K562 (cell line): ENCODE results near the gene DKKL1. TPM values are rescaled to one million over a fixed set of nuclear protein-coding genes. Genes with fewer than 3 reads are reported as not detected.

Experiments used
- CBFA2T3 ChIP-seq: fragments of 450-650 bp; IDR thresholded peaks from 2 replicates; pipeline ENCODE4 v1.6.1; 2017
- CC2D1A ChIP-seq: fragments of 450-650 bp; IDR thresholded peaks from 2 replicates; pipeline ENCODE4 v1.6.1; 2017; ENCODE audit warnings: mild to moderate bottlenecking
- ETV5 ChIP-seq: sonication (generic); formaldehyde crosslinking; IDR thresholded peaks from 2 replicates; pipeline ENCODE4 v1.4.0; 2020; ENCODE audit warnings: low read depth, mild to moderate bottlenecking, missing genetic modification reagents
- HDAC1 ChIP-seq, 2 experiments: fragments of 450-650 bp; IDR thresholded peaks; 2 replicates each; pipeline ENCODE4 v1.6.1; 2016 to 2017; ENCODE audit warnings: inconsistent platforms in 1 of 2, mild to moderate bottlenecking in 1 of 2, moderate library complexity in 1 of 2
- MTA1 ChIP-seq: fragments of 450-650 bp; IDR thresholded peaks from 2 replicates; pipeline ENCODE4 v1.6.1; 2017; ENCODE audit warnings: borderline replicate concordance
- NBN ChIP-seq: fragments of 450-650 bp; IDR thresholded peaks from 2 replicates; pipeline ENCODE4 v1.6.1; 2016; ENCODE audit warnings: low read depth, mild to moderate bottlenecking
- NKRF ChIP-seq: fragments of 450-650 bp; IDR thresholded peaks from 2 replicates; pipeline ENCODE4 v1.6.1; 2016; ENCODE audit warnings: borderline replicate concordance
- OTX1 ChIP-seq: fragments of 450-650 bp; formaldehyde crosslinking; IDR thresholded peaks from 2 replicates; pipeline ENCODE4 v1.4.0; 2022; ENCODE audit warnings: mild to moderate bottlenecking
- PHF20 ChIP-seq: fragments of 450-650 bp; IDR thresholded peaks from 2 replicates; pipeline ENCODE4 v1.6.1; 2018; ENCODE audit not compliant: partially characterized antibody
- SMARCB1 ChIP-seq: IDR thresholded peaks from 2 replicates; pipeline ENCODE4 v1.6.1; 2011; ENCODE audit warnings: improper control_type of control experiment, low read depth; ENCODE audit not compliant: insufficient read length
- SUPT5H ChIP-seq: fragments of 450-650 bp; IDR thresholded peaks from 2 replicates; pipeline ENCODE4 v1.6.1; 2016
- VEZF1 ChIP-seq: fragments of 200-800 bp; sonication (Bioruptor generic); IDR thresholded peaks from 2 replicates; pipeline ENCODE4 v1.6.1; 2017; ENCODE audit warnings: missing genetic modification characterization, missing compliant biosample characterization
- ZNF384 ChIP-seq: IDR thresholded peaks from 2 replicates; pipeline ENCODE4 v1.6.1; 2012; ENCODE audit warnings: low read depth, low read length, improper control_type of control experiment
- polyA plus RNA-seq, 8 experiments: library from polyadenylated mRNA; depleted of rRNA in 4 of 8; stranded (reverse) in 5 of 8; unstranded in 3 of 8; fragments of >200 nt; fragmentation: Nextera tagmentation in 2 of 8; fragmentation: Illumina TruSeq in 1 of 8; extraction: Ambion mirVana in 2 of 8; extraction: Trizol in 1 of 8; gene quantifications; 2 replicates each; pipeline versions ENCODE4 v1.2.1 to v1.2.3, GENCODE V29; 2011 to 2014; ENCODE audit warnings: inconsistent platforms in 1 of 8, missing spikeins in 1 of 8
- total RNA-seq, 7 experiments: library from RNA; depleted of rRNA in 6 of 7; stranded (reverse); fragments of >200 nt in 6 of 7; fragmentation: Illumina TruSeq in 2 of 7; extraction: Trizol in 2 of 7; gene quantifications; 2 replicates each; pipeline versions ENCODE4 v1.2.1 to v1.2.3, GENCODE V29; 2011 to 2021; ENCODE audit warnings: low replicate concordance in 1 of 7
- TF ChIP-seq, protein P1 (sequence below), 2 experiments: fragments of 150-350 bp in 1 of 2; IDR thresholded peaks; 2 replicates each; pipeline ENCODE4 v1.6.1; 2012 to 2016; ENCODE audit warnings: low read depth in 2 of 2, low read length in 2 of 2, mild to moderate bottlenecking in 1 of 2, moderate library complexity in 1 of 2
- TF ChIP-seq, protein P2 (sequence below): sonication (generic); formaldehyde crosslinking; IDR thresholded peaks from 2 replicates; pipeline ENCODE4 v1.9.0; 2022; ENCODE audit warnings: mild to moderate bottlenecking, missing genetic modification reagents

The DKKL1 gene
- total and polyA plus RNA-seq, 9 of the 15 experiments (the other 6 are each of a cell fraction or from before 2014, with no cell fraction given), result 0.15 to 1.7 (median 0.52) TPM

GRCh38 chr19:49364083-49364737 is 533 bp downstream of the DKKL1 start (continued):
- TF ChIP-seq, protein P1, sequence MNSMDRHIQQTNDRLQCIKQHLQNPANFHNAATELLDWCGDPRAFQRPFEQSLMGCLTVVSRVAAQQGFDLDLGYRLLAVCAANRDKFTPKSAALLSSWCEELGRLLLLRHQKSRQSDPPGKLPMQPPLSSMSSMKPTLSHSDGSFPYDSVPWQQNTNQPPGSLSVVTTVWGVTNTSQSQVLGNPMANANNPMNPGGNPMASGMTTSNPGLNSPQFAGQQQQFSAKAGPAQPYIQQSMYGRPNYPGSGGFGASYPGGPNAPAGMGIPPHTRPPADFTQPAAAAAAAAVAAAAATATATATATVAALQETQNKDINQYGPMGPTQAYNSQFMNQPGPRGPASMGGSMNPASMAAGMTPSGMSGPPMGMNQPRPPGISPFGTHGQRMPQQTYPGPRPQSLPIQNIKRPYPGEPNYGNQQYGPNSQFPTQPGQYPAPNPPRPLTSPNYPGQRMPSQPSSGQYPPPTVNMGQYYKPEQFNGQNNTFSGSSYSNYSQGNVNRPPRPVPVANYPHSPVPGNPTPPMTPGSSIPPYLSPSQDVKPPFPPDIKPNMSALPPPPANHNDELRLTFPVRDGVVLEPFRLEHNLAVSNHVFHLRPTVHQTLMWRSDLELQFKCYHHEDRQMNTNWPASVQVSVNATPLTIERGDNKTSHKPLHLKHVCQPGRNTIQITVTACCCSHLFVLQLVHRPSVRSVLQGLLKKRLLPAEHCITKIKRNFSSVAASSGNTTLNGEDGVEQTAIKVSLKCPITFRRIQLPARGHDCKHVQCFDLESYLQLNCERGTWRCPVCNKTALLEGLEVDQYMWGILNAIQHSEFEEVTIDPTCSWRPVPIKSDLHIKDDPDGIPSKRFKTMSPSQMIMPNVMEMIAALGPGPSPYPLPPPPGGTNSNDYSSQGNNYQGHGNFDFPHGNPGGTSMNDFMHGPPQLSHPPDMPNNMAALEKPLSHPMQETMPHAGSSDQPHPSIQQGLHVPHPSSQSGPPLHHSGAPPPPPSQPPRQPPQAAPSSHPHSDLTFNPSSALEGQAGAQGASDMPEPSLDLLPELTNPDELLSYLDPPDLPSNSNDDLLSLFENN (IDR thresholded peaks at IDR 0.05; ENCODE audit: low read depth in 2 of 2, low read length in 2 of 2), result no peak
- 0 out of 2 replicates have a peak, but pooled peaks have one; percentile 1 for TF ChIP-seq ETV5
- TF ChIP-seq NBN, result 0 out of 2 replicates have a peak, but pooled peaks have one; percentile 51
- peak; percentile 35; the same call in 1 of the 2 replicates for TF ChIP-seq VEZF1 (CRISPR knock-in tag)
- peak; percentile 8; the same call in 1 of the 2 replicates for TF ChIP-seq SUPT5H
- 0 out of 2 replicates have a peak, but pooled peaks have one; percentile 15 for TF ChIP-seq OTX1 (CRISPR knock-in tag)
- TF ChIP-seq ZNF384, result 0 out of 2 replicates have a peak, but pooled peaks have one; percentile 32
- TF ChIP-seq NKRF, result 0 out of 2 replicates have a peak, but pooled peaks have one; percentile 41
- 0 out of 4 replicates have a peak, but pooled peaks of 1 of the 2 experiments have one; percentile 47 for TF ChIP-seq HDAC1 (IDR thresholded peaks at IDR 0.05)
- TF ChIP-seq MTA1, result 0 out of 2 replicates have a peak, but pooled peaks have one; percentile 7
- TF ChIP-seq, protein P2, sequence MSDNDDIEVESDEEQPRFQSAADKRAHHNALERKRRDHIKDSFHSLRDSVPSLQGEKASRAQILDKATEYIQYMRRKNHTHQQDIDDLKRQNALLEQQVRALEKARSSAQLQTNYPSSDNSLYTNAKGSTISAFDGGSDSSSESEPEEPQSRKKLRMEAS (CRISPR knock-in tag), result no peak
- TF ChIP-seq SMARCB1, result no peak
- TF ChIP-seq CBFA2T3, result peak; percentile 17; the same call in 1 of the 2 replicates
- TF ChIP-seq CC2D1A, result 0 out of 2 replicates have a peak, but pooled peaks have one; percentile 20
- TF ChIP-seq PHF20, result peak; percentile 46
